Gastrocnemius medialis (tissue), 4 donors: Measurements from ENCODE around the gene SDCCAG8.

Experiments
- CTCF ChIP-seq, 5 experiments: fragments of 450-650 bp in 3 of 5; fragments of 200-600 bp in 2 of 5; sonication (generic) in 2 of 5; IDR thresholded peaks in 4 of 5; conservative IDR thresholded peaks in 1 of 5; 1 replicate in 4 of 5; 2 replicates in 1 of 5; pipeline ENCODE4 v1.5.1; 2016 to 2019; ENCODE audit warnings: antibody characterized with exemption in 5 of 5, mild to moderate bottlenecking in 3 of 5, moderate library complexity in 3 of 5
- POLR2A ChIP-seq, 2 donors: fragments of 450-650 bp; IDR thresholded peaks; one replicate each; pipeline ENCODE4 v1.6.1; 2017; ENCODE audit warnings: antibody characterized with exemption in 2 of 2, mild to moderate bottlenecking in 2 of 2, moderate library complexity in 2 of 2

- TF ChIP-seq CTCF (IDR thresholded peaks at IDR 0.05 in 4 of 5, conservative IDR thresholded peaks at IDR 0.05 in 1 of 5) (no peak), POLR2A (IDR thresholded peaks at IDR 0.05) (no peak)
These were observed 225.3 kb downstream of the SDCCAG8 start for GRCh38 chr1:243481101-243481500.
